Ascending aorta (tissue), 2 donors: ENCODE data around the gene C10orf105. TPM values are rescaled to one million over a fixed set of nuclear protein-coding genes. Genes with fewer than 3 reads are reported as not detected.

Source experiments
- DNase-seq, 2 donors: peaks; one replicate each; pipeline ENCODE4 v3.0.0-alpha.2; 2019; ENCODE audit warnings: low spot score in 2 of 2
- H3K27ac ChIP-seq, 2 donors: fragments of 200-600 bp; sonication (generic); one replicate each; pipeline ENCODE4 v1.5.1; 2016 to 2017; ENCODE audit warnings: mild to moderate bottlenecking in 1 of 2
- H3K27me3 ChIP-seq: fragments of 200-600 bp; sonication (generic); one replicate; pipeline ENCODE4 v1.5.1; 2017
- H3K36me3 ChIP-seq, 2 donors: fragments of 200-600 bp; sonication (generic); one replicate each; pipeline ENCODE4 v1.5.1; 2016
- H3K4me1 ChIP-seq, 2 donors: fragments of 200-600 bp; sonication (generic); one replicate each; pipeline ENCODE4 v1.5.1; 2016 to 2017; ENCODE audit warnings: mild to moderate bottlenecking in 1 of 2
- H3K4me3 ChIP-seq, 2 donors: fragments of 200-600 bp; sonication (generic); one replicate each; pipeline ENCODE4 v1.5.1; 2016 to 2017; ENCODE audit warnings: mild to moderate bottlenecking in 1 of 2
- H3K9me3 ChIP-seq, 2 donors: fragments of 200-600 bp; sonication (generic); one replicate each; pipeline ENCODE4 v1.5.1; 2016
- intact Hi-C: fragments of 100-400 bp; cut with DNase I; formaldehyde crosslinking; loops from one replicate; pipeline ENCODE4 v1.15.1; 2023
- total RNA-seq: library from RNA; depleted of rRNA; stranded (reverse); fragments of >200 nt; gene quantifications from one replicate; pipeline ENCODE4 v1.1.0, GENCODE V29; 2016
- TF ChIP-seq, protein P1 (sequence below), 3 experiments: fragments of 200-600 bp in 2 of 3; fragments of 450-650 bp in 1 of 3; sonication (generic) in 2 of 3; IDR thresholded peaks; one replicate each; pipeline ENCODE4 v1.5.1; 2016 to 2019; ENCODE audit warnings: antibody characterized with exemption in 3 of 3, mild to moderate bottlenecking in 1 of 3, moderate library complexity in 1 of 3

Gene C10orf105
- total RNA-seq, 1 donor from 2014 or later, result not detected

DNA sequence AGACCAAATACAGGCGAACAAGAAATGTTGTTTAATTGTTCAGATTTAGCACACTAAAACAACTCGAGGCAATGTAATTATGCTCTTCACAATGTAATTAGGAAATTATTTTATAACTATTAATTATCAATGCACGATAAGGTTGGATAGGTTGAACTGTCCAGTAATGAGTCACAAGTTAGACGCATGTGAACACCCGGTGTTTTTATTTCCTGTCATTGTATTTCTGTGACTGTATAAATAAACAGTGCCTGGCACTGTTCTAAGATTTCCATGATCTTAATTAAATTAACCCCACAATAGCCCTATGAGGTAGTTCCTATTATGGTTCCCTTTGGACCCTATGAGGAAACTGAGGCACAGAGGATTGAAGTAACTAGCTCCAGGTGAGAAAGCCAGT, 26.2 kb downstream of the C10orf105 start:
- Histone ChIP-seq H3K36me3 (no peaks in the 10 kb centered on the region), H3K27me3 (no peaks in the 10 kb centered on the region), H3K4me3 (no peak overlapping the region), H3K27ac (no peak overlapping the region), H3K4me1 (no peaks in the 10 kb centered on the region), H3K9me3 (no peaks in the 10 kb centered on the region)
- TF ChIP-seq, protein P1, sequence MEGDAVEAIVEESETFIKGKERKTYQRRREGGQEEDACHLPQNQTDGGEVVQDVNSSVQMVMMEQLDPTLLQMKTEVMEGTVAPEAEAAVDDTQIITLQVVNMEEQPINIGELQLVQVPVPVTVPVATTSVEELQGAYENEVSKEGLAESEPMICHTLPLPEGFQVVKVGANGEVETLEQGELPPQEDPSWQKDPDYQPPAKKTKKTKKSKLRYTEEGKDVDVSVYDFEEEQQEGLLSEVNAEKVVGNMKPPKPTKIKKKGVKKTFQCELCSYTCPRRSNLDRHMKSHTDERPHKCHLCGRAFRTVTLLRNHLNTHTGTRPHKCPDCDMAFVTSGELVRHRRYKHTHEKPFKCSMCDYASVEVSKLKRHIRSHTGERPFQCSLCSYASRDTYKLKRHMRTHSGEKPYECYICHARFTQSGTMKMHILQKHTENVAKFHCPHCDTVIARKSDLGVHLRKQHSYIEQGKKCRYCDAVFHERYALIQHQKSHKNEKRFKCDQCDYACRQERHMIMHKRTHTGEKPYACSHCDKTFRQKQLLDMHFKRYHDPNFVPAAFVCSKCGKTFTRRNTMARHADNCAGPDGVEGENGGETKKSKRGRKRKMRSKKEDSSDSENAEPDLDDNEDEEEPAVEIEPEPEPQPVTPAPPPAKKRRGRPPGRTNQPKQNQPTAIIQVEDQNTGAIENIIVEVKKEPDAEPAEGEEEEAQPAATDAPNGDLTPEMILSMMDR (IDR thresholded peaks at IDR 0.05), result no peak
- intact Hi-C loops, result no loop called here
- no peak for DNase-seq

DNA sequence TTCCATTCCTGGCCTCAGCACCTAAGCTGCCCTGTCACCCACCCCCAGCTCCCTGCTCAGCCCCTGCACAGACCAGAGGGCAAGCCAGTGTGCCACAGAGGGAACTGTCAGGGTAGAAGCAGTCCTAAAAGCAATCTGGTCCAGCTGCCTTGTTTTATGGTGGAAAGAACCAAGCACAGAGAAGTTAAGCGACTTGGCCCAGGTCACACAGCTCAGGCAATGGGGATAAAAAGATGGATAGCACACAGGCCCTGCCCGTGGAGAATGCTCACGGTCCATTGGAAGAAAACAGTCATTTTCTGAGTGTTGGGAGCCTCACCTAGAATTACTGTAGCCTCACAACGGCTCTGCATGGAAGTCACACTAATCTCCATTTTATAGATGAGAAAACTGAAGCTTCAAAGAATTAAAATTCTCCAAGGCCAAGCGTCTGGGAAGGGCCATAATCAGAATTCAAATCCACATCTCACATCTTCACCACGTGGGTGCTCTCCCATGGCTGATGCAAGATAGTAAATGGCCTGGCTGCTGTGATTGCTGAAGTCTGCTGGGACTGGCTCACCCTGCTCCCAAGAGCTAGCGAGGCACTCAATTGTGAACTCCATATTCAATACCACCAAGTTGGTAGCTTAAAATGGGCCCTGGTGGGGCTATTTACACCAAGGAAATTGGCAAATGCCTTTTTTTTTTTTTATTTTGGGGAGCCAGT, 26.8 kb downstream of the C10orf105 start:
- no peak overlapping the region for H3K4me3 ChIP-seq
- no peak for DNase-seq
- intact Hi-C loops, result no loop called here
- H3K27me3 ChIP-seq, result no peaks in the 10 kb centered on the region
- TF ChIP-seq, protein P1 (IDR thresholded peaks at IDR 0.05), result no peak
- H3K9me3 ChIP-seq, result no peaks in the 10 kb centered on the region
- H3K4me1 ChIP-seq, result no peaks in the 10 kb centered on the region
- no peaks in the 10 kb centered on the region for H3K36me3 ChIP-seq
- H3K27ac ChIP-seq, result no peak overlapping the region

- Histone ChIP-seq H3K27me3 (no peaks in the 10 kb centered on the region), H3K27ac (no peak overlapping the region), H3K4me1 (no peaks in the 10 kb centered on the region), H3K9me3 (no peaks in the 10 kb centered on the region), H3K36me3 (no peaks in the 10 kb centered on the region), H3K4me3 (no peak overlapping the region)
- DNase-seq, result no peak
- TF ChIP-seq, protein P1 (IDR thresholded peaks at IDR 0.05), result no peak
- intact Hi-C loops, result no loop called here
These were observed 28.2 kb downstream of the C10orf105 start for GRCh38 chr10:71691405-71691804.

DNA sequence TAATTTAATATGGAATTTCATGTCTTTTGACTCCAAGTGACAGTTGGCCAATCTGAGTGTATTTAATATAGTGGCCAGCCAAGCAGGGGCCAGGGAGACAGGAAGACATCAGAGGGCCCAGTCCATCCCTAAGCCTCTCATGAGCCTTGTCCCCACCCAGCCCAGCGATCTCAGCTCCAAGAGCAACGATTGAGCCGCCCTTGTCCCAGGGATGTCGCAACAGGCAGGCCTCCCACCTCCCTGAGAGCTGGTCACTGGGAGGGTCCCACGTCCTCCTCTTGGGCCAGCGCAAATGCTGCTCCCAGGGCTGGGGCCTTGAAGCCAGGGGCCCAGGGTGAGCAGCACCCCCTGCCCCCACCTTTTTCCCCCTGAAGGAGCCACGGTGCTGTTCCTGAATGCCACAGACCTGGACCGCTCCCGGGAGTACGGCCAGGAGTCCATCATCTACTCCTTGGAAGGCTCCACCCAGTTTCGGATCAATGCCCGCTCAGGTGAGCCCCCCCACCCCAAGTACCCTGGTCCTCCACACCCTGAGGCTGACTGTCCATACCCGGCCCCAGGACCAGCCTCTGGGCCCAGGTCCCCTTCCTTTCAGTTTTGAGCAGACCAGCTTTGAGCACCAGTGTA, 29.4 kb downstream of the C10orf105 start:
- Histone ChIP-seq H3K36me3 (no peaks in the 10 kb centered on the region), H3K9me3 (no peaks in the 10 kb centered on the region), H3K27ac (no peak overlapping the region), H3K4me1 (no peaks in the 10 kb centered on the region), H3K27me3 (no peaks in the 10 kb centered on the region), H3K4me3 (no peak overlapping the region)
- TF ChIP-seq, protein P1 (IDR thresholded peaks at IDR 0.05), result no peak
- intact Hi-C loops, result no loop called here
- no peak for DNase-seq

DNA sequence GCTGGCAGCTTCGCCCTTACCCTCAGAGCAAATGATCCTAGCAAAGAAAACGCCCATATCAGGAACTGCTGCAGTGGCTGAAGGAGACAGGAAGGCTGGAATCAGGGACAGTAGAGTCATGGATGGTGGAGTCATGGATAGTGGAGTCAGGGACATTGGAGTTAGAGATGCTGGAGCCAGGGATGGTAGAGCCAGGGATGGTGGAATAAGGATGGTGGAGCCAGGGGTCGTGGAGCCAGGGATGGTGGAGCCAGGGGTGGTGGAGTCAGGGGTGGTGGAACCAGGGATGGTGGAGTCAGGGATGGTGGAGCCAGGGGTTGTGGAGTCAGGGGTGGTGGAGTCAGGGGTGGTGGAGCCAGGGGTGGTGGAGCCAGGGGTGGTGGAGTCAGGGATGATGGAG, 31.3 kb downstream of the C10orf105 start:
- Histone ChIP-seq H3K9me3 (no peaks in the 10 kb centered on the region), H3K27me3 (no peaks in the 10 kb centered on the region), H3K27ac (no peak overlapping the region), H3K4me1 (no peaks in the 10 kb centered on the region), H3K4me3 (no peak overlapping the region), H3K36me3 (no peaks in the 10 kb centered on the region)
- DNase-seq, result no peak
- intact Hi-C loops, result no loop called here
- TF ChIP-seq, protein P1 (IDR thresholded peaks at IDR 0.05), result no peak
